Epidermal melanocyte (primary cell): ENCODE measurements around the gene FIZ1.

Experiments
- DNase-seq: peaks from one replicate; pipeline ENCODE4 v3.0.0; 2011; ENCODE audit warnings: low spot score; ENCODE audit not compliant: insufficient read length

Gene FIZ1

DNA sequence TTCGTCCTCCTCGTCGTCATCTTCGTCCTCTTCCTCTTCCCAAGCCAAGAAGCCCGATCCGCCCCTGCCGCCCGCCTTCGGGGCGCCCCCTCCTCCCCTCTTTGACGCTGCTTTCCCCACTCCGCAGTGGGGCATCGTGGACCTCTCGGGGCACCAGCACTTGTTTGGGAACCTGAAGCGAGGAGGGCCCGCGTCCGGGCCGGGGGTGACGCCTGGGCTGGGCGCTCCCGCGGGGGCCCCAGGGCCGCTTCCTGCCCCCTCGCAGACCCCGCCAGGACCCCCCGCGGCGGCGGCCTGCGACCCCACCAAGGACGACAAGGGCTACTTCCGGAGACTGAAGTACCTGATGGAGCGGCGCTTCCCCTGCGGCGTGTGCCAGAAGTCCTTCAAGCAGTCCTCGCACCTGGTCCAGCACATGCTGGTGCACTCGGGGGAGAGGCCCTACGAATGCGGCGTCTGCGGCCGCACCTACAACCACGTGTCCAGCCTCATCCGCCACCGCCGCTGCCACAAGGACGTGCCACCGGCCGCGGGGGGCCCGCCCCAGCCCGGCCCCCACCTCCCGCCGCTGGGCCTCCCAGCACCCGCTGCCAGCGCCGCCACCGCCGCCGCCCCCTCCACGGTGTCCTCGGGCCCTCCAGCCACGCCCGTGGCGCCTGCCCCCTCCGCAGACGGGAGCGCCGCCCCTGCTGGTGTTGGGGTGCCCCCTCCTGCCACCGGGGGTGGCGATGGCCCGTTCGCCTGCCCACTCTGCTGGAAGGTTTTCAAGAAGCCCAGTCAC is 14.8 kb upstream of the FIZ1 start:
- no peak for DNase-seq

DNA sequence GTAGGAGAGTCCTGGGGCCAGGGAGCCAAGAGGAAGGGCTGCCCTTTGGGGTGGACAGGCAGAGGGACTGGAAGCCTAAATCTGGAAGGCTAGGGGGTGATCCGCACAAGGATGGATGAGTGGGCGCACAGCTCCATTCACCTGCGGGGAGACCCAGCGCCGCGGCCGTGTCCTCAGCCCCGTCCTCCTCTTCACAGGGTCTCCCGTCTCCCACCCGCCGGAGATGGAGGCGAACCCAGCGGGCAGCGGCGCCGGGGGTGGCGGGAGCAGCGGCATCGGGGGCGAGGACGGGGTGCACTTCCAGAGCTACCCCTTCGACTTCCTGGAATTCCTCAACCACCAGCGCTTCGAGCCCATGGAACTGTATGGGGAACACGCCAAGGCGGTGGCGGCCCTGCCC is 14.1 kb upstream of the FIZ1 start:
- no peak for DNase-seq

- no peak for DNase-seq
Observed at GRCh38 chr19:55611983-55612645, 12.8 kb upstream of the FIZ1 start.

- no peak for DNase-seq
Observed at GRCh38 chr19:55611300-55611982, 12.1 kb upstream of the FIZ1 start.

DNA sequence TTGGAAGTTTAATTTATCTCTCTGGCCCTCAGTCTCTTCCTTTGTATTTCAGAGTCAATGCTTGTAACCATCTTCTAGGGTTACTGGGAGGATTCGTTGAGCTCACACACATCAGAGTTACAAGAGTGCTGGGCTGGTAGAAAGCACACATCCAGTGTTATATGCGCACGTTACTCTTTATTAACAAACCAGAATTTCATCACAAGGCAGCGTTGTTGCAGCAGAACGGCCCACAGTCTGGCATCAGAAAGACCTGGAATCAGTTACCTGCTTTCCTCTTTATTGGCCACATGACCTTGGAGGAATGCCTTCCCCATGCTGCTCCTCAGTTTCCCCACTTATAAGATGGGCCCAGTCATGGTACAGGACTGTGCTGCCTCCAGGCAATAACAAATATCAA is 10.0 kb upstream of the FIZ1 start:
- no peak for DNase-seq

DNA sequence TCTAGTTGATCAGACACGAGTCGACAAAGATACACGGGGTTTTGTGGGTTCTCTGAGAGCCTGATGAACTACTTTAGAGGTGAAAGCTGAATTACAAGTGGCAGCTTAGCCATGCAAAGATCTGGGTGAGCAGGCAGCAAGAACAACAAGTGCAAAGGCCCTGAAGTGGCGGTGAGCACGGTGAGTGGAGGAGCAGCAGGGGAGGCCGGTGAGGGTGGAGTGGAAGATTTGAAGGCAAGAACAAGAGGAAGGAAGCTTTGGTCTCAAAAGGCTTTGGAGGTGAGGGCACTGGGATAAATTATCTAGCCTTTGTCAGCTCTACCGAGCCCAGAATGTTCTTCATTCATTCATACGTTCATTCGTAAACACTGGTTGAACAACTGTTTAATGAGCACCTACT is 7.5 kb upstream of the FIZ1 start:
- DNase-seq: no peak

GRCh38 chr19:55606471-55606787 is 7.1 kb upstream of the FIZ1 start:
- DNase-seq: no peak

- peak; percentile 92 for DNase-seq
Observed at GRCh38 chr19:55605637-55606470, 6.5 kb upstream of the FIZ1 start, which contains the start of gene ZNF865. Gene ZNF865, plus strand, starts transcription at chr19:55605647. Its CDS starts 7,972 bp downstream, at chr19:55613619.

DNA sequence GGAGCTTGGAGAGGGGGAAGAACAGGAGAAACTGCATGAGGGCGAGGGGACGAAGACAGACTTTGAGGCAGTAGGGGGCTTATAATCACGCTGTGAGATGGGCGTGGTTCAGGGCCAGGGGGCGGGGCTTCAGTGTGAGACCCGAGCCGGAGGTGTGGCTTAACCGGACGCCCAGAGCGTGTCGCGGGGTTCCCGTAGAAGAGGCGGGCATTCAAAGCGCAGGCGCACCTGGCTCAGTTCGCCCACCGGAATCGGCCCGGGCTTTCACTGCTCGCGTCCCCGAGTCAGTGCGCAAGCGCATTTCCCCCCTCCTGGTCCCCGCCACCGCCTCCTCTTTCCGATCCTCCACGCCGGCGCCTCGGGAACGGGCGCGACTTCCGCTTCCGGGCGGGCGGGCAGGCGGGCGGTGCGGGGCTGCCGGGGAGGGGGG is 5.9 kb upstream of the FIZ1 start:
- DNase-seq: peak; percentile 96

GRCh38 chr19:55603581-55604292 is 4.4 kb upstream of the FIZ1 start:
- no peak for DNase-seq

- no peak for DNase-seq
Observed at GRCh38 chr19:55603115-55603514, 3.8 kb upstream of the FIZ1 start.

GRCh38 chr19:55602104-55603001 is 3.0 kb upstream of the FIZ1 start:
- no peak for DNase-seq

DNA sequence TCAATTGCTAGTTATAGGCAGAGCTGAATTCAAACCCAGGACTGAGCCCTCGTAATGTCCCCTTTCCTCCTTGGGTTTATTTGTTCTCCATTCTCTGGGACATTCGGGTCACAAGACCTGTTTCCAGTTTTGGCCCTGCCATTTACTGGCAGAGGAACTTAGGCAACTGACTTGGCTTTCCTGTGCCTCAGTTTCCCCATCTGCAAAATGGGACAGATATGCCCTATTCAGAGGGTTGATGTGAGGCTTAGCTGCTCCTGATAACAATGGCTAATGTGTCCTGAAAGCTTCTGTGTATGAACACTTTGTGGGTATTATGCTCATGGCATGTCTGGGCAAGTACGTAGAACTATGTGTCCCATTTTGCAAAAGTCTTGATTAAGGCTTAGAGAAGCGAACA is 1.8 kb upstream of the FIZ1 start:
- DNase-seq: no peak

GRCh38 chr19:55600662-55601028 is 1.3 kb upstream of the FIZ1 start:
- no peak for DNase-seq

DNA sequence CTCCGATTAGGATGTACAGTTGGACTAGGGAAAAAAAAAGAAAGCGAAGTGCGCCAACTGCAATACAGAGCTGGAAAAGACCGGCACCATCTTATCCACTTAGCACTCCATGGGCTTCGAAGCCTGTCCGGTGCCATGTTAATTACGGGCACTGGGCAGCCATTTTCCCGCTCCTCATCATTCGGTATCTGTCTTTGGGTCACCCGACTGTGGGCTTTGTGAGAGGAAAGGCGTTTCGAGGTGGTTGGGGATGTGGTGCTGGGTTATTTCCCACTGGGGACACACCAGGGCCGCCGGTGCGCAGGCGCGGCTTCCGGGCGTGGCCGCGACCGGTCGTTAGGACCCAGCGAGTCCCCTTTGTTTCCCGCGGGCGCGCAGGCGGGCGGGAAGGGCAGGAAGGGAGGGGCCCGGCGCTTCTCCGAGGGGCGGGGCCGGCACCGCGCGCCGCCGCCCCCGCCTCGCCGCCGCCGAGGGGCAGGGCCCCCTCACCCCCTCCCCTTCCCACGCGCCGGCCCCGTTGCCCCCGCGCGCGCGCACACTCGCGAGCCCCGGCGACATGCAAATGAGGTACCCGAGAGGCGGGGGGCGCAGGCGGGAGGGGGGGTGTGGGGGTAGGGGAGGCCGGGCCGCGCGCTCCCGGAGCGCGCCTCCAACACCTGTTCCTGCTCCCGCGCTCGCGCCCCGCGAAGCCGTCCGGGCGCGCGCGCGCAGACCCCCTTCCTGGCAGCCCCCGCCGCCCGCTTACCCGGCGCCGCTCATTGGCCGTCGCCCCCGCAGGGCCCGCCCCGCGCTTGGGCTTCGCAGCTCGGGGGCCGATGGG is 735 bp upstream of the FIZ1 start, which contains the start of gene ZNF524:
Gene ZNF524 (plus strand): TSS at position 447 of the 820 bp plus-strand sequence. CDS start 1,825 bp downstream, outside the sequence.
- peak; percentile 90 for DNase-seq

DNA sequence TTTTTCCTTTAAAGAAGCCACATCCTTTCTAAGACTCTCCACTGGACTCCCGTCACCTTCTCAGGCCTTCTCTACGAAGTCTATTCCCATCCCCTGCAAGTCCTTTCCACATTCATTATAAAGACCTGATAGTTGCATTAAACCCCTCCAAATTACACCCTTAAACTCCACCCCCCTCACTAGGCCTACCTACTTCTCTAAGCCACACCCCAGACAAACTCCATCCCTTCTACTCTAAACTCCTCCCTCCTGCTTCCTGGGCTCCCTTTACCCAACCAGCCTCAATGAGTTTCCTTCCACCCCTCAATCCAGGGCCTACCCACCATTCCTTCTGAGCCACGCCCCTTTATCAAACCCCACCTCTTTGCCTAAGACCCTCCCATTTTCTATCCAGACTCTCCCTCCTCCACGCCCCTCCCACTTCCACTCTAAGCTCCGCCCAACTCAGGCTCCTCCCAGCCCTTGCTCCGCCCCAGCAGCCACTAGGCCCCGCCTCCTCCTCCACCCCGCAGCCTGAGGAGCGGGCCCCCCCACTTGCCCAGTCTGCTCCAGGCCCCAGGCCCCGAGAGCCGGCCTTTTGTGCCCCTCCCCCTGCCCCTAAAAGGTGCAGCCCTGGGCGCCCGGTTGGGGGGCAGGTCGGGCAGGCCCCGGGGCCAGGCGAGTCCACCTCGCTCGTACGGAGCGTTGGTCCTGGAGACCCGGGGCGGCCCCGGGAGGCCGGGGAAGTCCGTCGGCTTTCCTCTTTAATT is 424 bp downstream of the FIZ1 start:
- peak; percentile 92 for DNase-seq

GRCh38 chr19:55598034-55598433 is 1.3 kb downstream of the FIZ1 start:
- no peak for DNase-seq

GRCh38 chr19:55597501-55597921 is 1.8 kb downstream of the FIZ1 start:
- no peak for DNase-seq
